ENCODE results near the gene UHRF1. TPM values are rescaled to one million over a fixed set of nuclear protein-coding genes. Genes with fewer than 3 reads are reported as not detected.

The UHRF1 gene
- total and polyA plus RNA-seq, 2 of the 4 experiments (the other 2 are of a cell fraction) = 47.4 to 57.4 TPM

- CTCF ChIA-PET = no interaction called here
- no peaks in the 10 kb centered on the region for H3K27me3 ChIP-seq (ENCODE audit: control insufficient read depth, insufficient read depth, low read length)
- no peak for TF ChIP-seq SMC3 (IDR thresholded peaks at IDR 0.05; ENCODE audit: low read depth, low read length)
- TF ChIP-seq CHD1 (IDR thresholded peaks at IDR 0.05; ENCODE audit: low read depth, low read length) = no peak
- TF ChIP-seq BHLHE40 (IDR thresholded peaks at IDR 0.05; ENCODE audit: low read depth, low read length) = no peak
- TF ChIP-seq CTCF (conservative IDR thresholded peaks at IDR 0.05; ENCODE audit: low read depth, low read length) = no peak
- dilution Hi-C loops (cut with HindIII; ENCODE audit: low sequenced_read_pairs, unreplicated experiment) (no loop called here), in situ Hi-C loops (cut with MboI; ENCODE audit: low sequenced_read_pairs) (no loop called here), intact Hi-C loops (cut with micrococcal nuclease) (no loop called here)
- BruUV-seq (replicated peaks) = no TSS peak
- H3K56ac ChIP-seq (ENCODE audit: extremely low read depth, insufficient read depth, low read length) = no peak overlapping the region
- H2AK9ac ChIP-seq (replicated peaks; ENCODE audit: low read depth, low read length, poor library complexity) = peak overlapping the region; percentile 32
- peaks cover 21% of the 10 kb centered on the region for H3K9me1 ChIP-seq (ENCODE audit: insufficient read depth, low read length)
- WGBS, 2 experiments (ENCODE audit: extremely low coverage in 2 of 2, insufficient read length in 1 of 2) = no CpG with 5 or more reads among the region's 3 CpGs
- peaks cover 6% of the 10 kb centered on the region; the same call in 1 of the 2 replicates for H3K36me3 ChIP-seq (ENCODE audit: control insufficient read depth, insufficient read depth, low read length)
- ATAC-seq (ENCODE audit: low read depth) (no peak), DNase-seq (no peak)
- no peaks in the 10 kb centered on the region for H3K9me3 ChIP-seq (ENCODE audit: control insufficient read depth, insufficient read depth, low read length)
- no peak overlapping the region for H2BK5ac ChIP-seq (ENCODE audit: low read depth, low read length, poor library complexity, severe bottlenecking)
- H3K4me3 ChIP-seq (ENCODE audit: insufficient read depth, low read depth, low read length) = no peak overlapping the region
- H2AFZ ChIP-seq (replicated peaks; ENCODE audit: low read length, poor library complexity) = peak overlapping the region; percentile 44
- H3K79me1 ChIP-seq (ENCODE audit: low read depth in 1 of 2, low read length in 2 of 2) = peaks cover 17 to 86% of the 10 kb centered on the region in 2 experiments
- H4K91ac ChIP-seq (ENCODE audit: insufficient read depth, low read depth, low read length) = no peak overlapping the region
- no peak overlapping the region for H2BK120ac ChIP-seq (ENCODE audit: low read depth, low read length)
- no peak overlapping the region for H4K5ac ChIP-seq (ENCODE audit: low read depth, low read length)
- no peak overlapping the region for H3K4me2 ChIP-seq (ENCODE audit: low read depth, low read length)
- H3K18ac ChIP-seq (ENCODE audit: low read depth, low read length) = no peak overlapping the region
- no peak overlapping the region for H2BK20ac ChIP-seq (ENCODE audit: low read depth, low read length)
- H4K8ac ChIP-seq (ENCODE audit: low read depth in 2 of 2, low read length in 2 of 2) = no peak overlapping the region
- POLR2A ChIA-PET (ENCODE audit: unreplicated experiment) = no interaction called here
- H3K4me1 ChIP-seq (ENCODE audit: control insufficient read depth, insufficient read depth, low read length) = peaks cover 25% of the 10 kb centered on the region
- H3K4ac ChIP-seq (ENCODE audit: low read depth, low read length) = no peak overlapping the region
- H3K14ac ChIP-seq (replicated peaks; ENCODE audit: low read depth, low read length) = no peak overlapping the region
- H3K23ac ChIP-seq (ENCODE audit: low read depth, low read length) = no peak overlapping the region
- H3K9ac ChIP-seq (ENCODE audit: low read depth, low read length) = no peak overlapping the region
- no peak overlapping the region for H2AK5ac ChIP-seq (ENCODE audit: low read depth, low read length)
- peaks cover 93% of the 10 kb centered on the region for H4K20me1 ChIP-seq (ENCODE audit: insufficient read depth, low read length)
- no peak overlapping the region for H3K27ac ChIP-seq (ENCODE audit: insufficient read depth, low read length)
- H2BK15ac ChIP-seq (ENCODE audit: low read depth, low read length) = no peak overlapping the region
Observed at GRCh38 chr19:4981681-4981958, 72.3 kb downstream of the UHRF1 start.
